Ovary (tissue), 3 donors: Measurements from ENCODE around the gene OPCML.

Experiments
- CTCF ChIP-seq, 3 donors: fragments of 450-650 bp in 2 of 3; fragments of 200-600 bp in 1 of 3; IDR thresholded peaks; one replicate each; pipeline versions ENCODE4 v1.5.1 to v1.8.0; 2016 to 2022; ENCODE audit warnings: antibody characterized with exemption in 3 of 3, mild to moderate bottlenecking in 1 of 3
- EP300 ChIP-seq: sonication (generic); formaldehyde crosslinking; IDR thresholded peaks from one replicate; pipeline ENCODE4 v1.6.1; 2017; ENCODE audit warnings: antibody characterized with exemption
- POLR2A ChIP-seq: fragments of 450-650 bp; IDR thresholded peaks from one replicate; pipeline ENCODE4 v1.6.1; 2017; ENCODE audit warnings: antibody characterized with exemption, mild to moderate bottlenecking, moderate library complexity
- donor health status: DM: no; HTN: no; CAD: no.

DNA sequence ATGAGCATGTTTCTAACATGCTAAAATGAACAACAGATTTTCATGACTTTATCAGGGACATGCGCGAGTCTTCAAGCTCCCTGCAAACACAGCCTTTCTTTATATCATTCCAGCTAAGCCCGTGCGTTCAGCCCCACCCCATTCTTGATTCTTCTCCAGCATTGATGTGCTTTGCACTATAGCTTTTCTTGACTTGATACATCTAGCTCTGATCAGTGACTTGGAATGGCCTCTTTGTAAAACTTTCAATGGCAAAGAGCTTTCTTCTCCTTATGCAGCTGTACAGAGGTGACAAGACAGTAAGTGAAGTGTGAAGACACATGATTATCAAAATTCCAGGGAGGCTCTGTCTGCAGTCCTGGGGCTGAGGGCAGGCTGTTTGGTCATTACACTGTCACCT, 561.0 kb downstream of the OPCML start:
- no peak for TF ChIP-seq CTCF (IDR thresholded peaks at IDR 0.05)
- no peak for TF ChIP-seq POLR2A
- no peak for TF ChIP-seq EP300
